Measurements from ENCODE around the gene WFIKKN2. TPM values are rescaled to one million over a fixed set of nuclear protein-coding genes. Genes with fewer than 3 reads are reported as not detected.

Gene WFIKKN2
- total RNA-seq, 1 donor, result not detected

GRCh38 chr17:50822550-50822949 lies 12.8 kb upstream of the WFIKKN2 start:
- Histone ChIP-seq H3K4me3 (ENCODE audit: low read length) (no peak overlapping the region), H3K4me1 (ENCODE audit: insufficient read depth, low read length) (no peaks in the 10 kb centered on the region), H3K27me3 (ENCODE audit: insufficient read depth, low read length) (no peaks in the 10 kb centered on the region), H3K9me3 (ENCODE audit: low read depth, low read length) (no peaks in the 10 kb centered on the region)

GRCh38 chr17:50824429-50824828 lies 11.0 kb upstream of the WFIKKN2 start:
- Histone ChIP-seq H3K27me3 (ENCODE audit: insufficient read depth, low read length) (no peaks in the 10 kb centered on the region), H3K4me1 (ENCODE audit: insufficient read depth, low read length) (peaks cover 3% of the 10 kb centered on the region), H3K4me3 (ENCODE audit: low read length) (no peak overlapping the region), H3K9me3 (ENCODE audit: low read depth, low read length) (no peaks in the 10 kb centered on the region)

- Histone ChIP-seq H3K27me3 (ENCODE audit: insufficient read depth, low read length) (no peaks in the 10 kb centered on the region), H3K4me3 (ENCODE audit: low read length) (no peak overlapping the region), H3K9me3 (ENCODE audit: low read depth, low read length) (no peaks in the 10 kb centered on the region), H3K4me1 (ENCODE audit: insufficient read depth, low read length) (peaks cover 7% of the 10 kb centered on the region)
Measured at GRCh38 chr17:50825188-50825587, 10.2 kb upstream of the WFIKKN2 start.

GRCh38 chr17:50828508-50829170 lies 6.7 kb upstream of the WFIKKN2 start:
- H3K4me3 ChIP-seq (ENCODE audit: low read length), result no peak overlapping the region
- H3K4me1 ChIP-seq (ENCODE audit: insufficient read depth, low read length), result peaks cover 7% of the 10 kb centered on the region
- no peaks in the 10 kb centered on the region for H3K9me3 ChIP-seq (ENCODE audit: low read depth, low read length)
- no peaks in the 10 kb centered on the region for H3K27me3 ChIP-seq (ENCODE audit: insufficient read depth, low read length)

GRCh38 chr17:50829332-50829731 lies 6.1 kb upstream of the WFIKKN2 start:
- peaks cover 7% of the 10 kb centered on the region for H3K4me1 ChIP-seq (ENCODE audit: insufficient read depth, low read length)
- no peaks in the 10 kb centered on the region for H3K9me3 ChIP-seq (ENCODE audit: low read depth, low read length)
- H3K27me3 ChIP-seq (ENCODE audit: insufficient read depth, low read length), result no peaks in the 10 kb centered on the region
- no peak overlapping the region for H3K4me3 ChIP-seq (ENCODE audit: low read length)

- no peak overlapping the region for H3K4me3 ChIP-seq (ENCODE audit: low read length)
- H3K27me3 ChIP-seq (ENCODE audit: insufficient read depth, low read length), result no peaks in the 10 kb centered on the region
- H3K4me1 ChIP-seq (ENCODE audit: insufficient read depth, low read length), result peaks cover 7% of the 10 kb centered on the region
- H3K9me3 ChIP-seq (ENCODE audit: low read depth, low read length), result no peaks in the 10 kb centered on the region
Measured at GRCh38 chr17:50830352-50830751, 5.0 kb upstream of the WFIKKN2 start.

GRCh38 chr17:50830994-50831393 lies 4.4 kb upstream of the WFIKKN2 start:
- Histone ChIP-seq H3K4me3 (ENCODE audit: low read length) (no peak overlapping the region), H3K27me3 (ENCODE audit: insufficient read depth, low read length) (no peaks in the 10 kb centered on the region), H3K4me1 (ENCODE audit: insufficient read depth, low read length) (peaks cover 7% of the 10 kb centered on the region), H3K9me3 (ENCODE audit: low read depth, low read length) (no peaks in the 10 kb centered on the region)

GRCh38 chr17:50831471-50831928 lies 3.9 kb upstream of the WFIKKN2 start:
- no peak overlapping the region for H3K4me3 ChIP-seq (ENCODE audit: low read length)
- peaks cover 7% of the 10 kb centered on the region for H3K4me1 ChIP-seq (ENCODE audit: insufficient read depth, low read length)
- H3K9me3 ChIP-seq (ENCODE audit: low read depth, low read length), result no peaks in the 10 kb centered on the region
- no peaks in the 10 kb centered on the region for H3K27me3 ChIP-seq (ENCODE audit: insufficient read depth, low read length)

GRCh38 chr17:50832267-50832863 lies 3.0 kb upstream of the WFIKKN2 start:
- peaks cover 7% of the 10 kb centered on the region for H3K4me1 ChIP-seq (ENCODE audit: insufficient read depth, low read length)
- no peak overlapping the region for H3K4me3 ChIP-seq (ENCODE audit: low read length)
- no peaks in the 10 kb centered on the region for H3K27me3 ChIP-seq (ENCODE audit: insufficient read depth, low read length)
- H3K9me3 ChIP-seq (ENCODE audit: low read depth, low read length), result no peaks in the 10 kb centered on the region

- peaks cover 7% of the 10 kb centered on the region for H3K4me1 ChIP-seq (ENCODE audit: insufficient read depth, low read length)
- no peaks in the 10 kb centered on the region for H3K9me3 ChIP-seq (ENCODE audit: low read depth, low read length)
- no peak overlapping the region for H3K4me3 ChIP-seq (ENCODE audit: low read length)
- no peaks in the 10 kb centered on the region for H3K27me3 ChIP-seq (ENCODE audit: insufficient read depth, low read length)
Measured at GRCh38 chr17:50832864-50833381, 2.5 kb upstream of the WFIKKN2 start.

GRCh38 chr17:50833510-50834428 lies 1.6 kb upstream of the WFIKKN2 start:
- no peaks in the 10 kb centered on the region for H3K9me3 ChIP-seq (ENCODE audit: low read depth, low read length)
- H3K27me3 ChIP-seq (ENCODE audit: insufficient read depth, low read length), result no peaks in the 10 kb centered on the region
- H3K4me1 ChIP-seq (ENCODE audit: insufficient read depth, low read length), result peaks cover 7% of the 10 kb centered on the region
- H3K4me3 ChIP-seq (ENCODE audit: low read length), result no peak overlapping the region

- peaks cover 2% of the 10 kb centered on the region for H3K4me1 ChIP-seq (ENCODE audit: insufficient read depth, low read length)
- no peaks in the 10 kb centered on the region for H3K27me3 ChIP-seq (ENCODE audit: insufficient read depth, low read length)
- no peak overlapping the region for H3K4me3 ChIP-seq (ENCODE audit: low read length)
- no peaks in the 10 kb centered on the region for H3K9me3 ChIP-seq (ENCODE audit: low read depth, low read length)
Measured at GRCh38 chr17:50834429-50835300, 721 bp upstream of the WFIKKN2 start.

GRCh38 chr17:50836826-50837225 lies 1.4 kb downstream of the WFIKKN2 start:
- H3K4me1 ChIP-seq (ENCODE audit: insufficient read depth, low read length), result no peaks in the 10 kb centered on the region
- no peaks in the 10 kb centered on the region for H3K9me3 ChIP-seq (ENCODE audit: low read depth, low read length)
- no peaks in the 10 kb centered on the region for H3K27me3 ChIP-seq (ENCODE audit: insufficient read depth, low read length)
- no peak overlapping the region for H3K4me3 ChIP-seq (ENCODE audit: low read length)

GRCh38 chr17:50837286-50837979 lies 2.0 kb downstream of the WFIKKN2 start:
- no peak overlapping the region for H3K4me3 ChIP-seq (ENCODE audit: low read length)
- no peaks in the 10 kb centered on the region for H3K27me3 ChIP-seq (ENCODE audit: insufficient read depth, low read length)
- no peaks in the 10 kb centered on the region for H3K9me3 ChIP-seq (ENCODE audit: low read depth, low read length)
- H3K4me1 ChIP-seq (ENCODE audit: insufficient read depth, low read length), result no peaks in the 10 kb centered on the region
